Lung (tissue), 12 donors: ENCODE data around the gene LCN1. TPM values are rescaled to one million over a fixed set of nuclear protein-coding genes. Genes with fewer than 3 reads are reported as not detected.

ENCODE experiments used
- ATAC-seq: fragments of 200-7000 bp; cut with Tn5 transposase; one replicate; pipeline ENCODE4 v1.9.1; 2020; ENCODE audit warnings: moderate number of reproducible peaks; ENCODE audit not compliant: insufficient read depth, low FRiP score
- DNase-seq, 3 donors: peaks; one replicate each; pipeline ENCODE4 v3.0.0-alpha.2; 2013 to 2017
- H3K27ac ChIP-seq, 2 donors: one replicate each; pipeline ENCODE4 v1.5.1; 2013; ENCODE audit warnings: mild to moderate bottlenecking in 2 of 2, moderate library complexity in 2 of 2, control low read depth in 1 of 2, inconsistent platforms in 1 of 2, low read depth in 1 of 2, low read length in 1 of 2
- H3K27me3 ChIP-seq, 3 donors: one replicate each; pipeline ENCODE4 v1.5.1; 2013; ENCODE audit warnings: low read length in 2 of 3; ENCODE audit not compliant: control insufficient read depth in 3 of 3, insufficient read depth in 3 of 3
- H3K36me3 ChIP-seq, 4 donors: one replicate each; pipeline ENCODE4 v1.5.1; 2013; ENCODE audit warnings: low read length in 4 of 4, mild to moderate bottlenecking in 1 of 4, moderate library complexity in 1 of 4; ENCODE audit not compliant: control insufficient read depth in 4 of 4, insufficient read depth in 4 of 4
- H3K4me1 ChIP-seq, 5 donors: one replicate each; pipeline ENCODE4 v1.5.1; 2013; ENCODE audit warnings: low read length in 5 of 5, mild to moderate bottlenecking in 2 of 5, moderate library complexity in 1 of 5; ENCODE audit not compliant: control insufficient read depth in 5 of 5, insufficient read depth in 5 of 5
- H3K4me3 ChIP-seq: one replicate; pipeline ENCODE4 v1.5.1; 2013; ENCODE audit warnings: mild to moderate bottlenecking, control low read depth, moderate library complexity
- H3K9ac ChIP-seq, 2 donors: one replicate each; pipeline ENCODE4 v1.5.1; 2013; ENCODE audit warnings: low read length in 2 of 2, control low read depth in 1 of 2; ENCODE audit not compliant: insufficient read depth in 1 of 2
- H3K9me3 ChIP-seq, 4 donors: one replicate each; pipeline ENCODE4 v1.5.1; 2013; ENCODE audit warnings: low read length in 3 of 4, mild to moderate bottlenecking in 1 of 4, moderate library complexity in 1 of 4; ENCODE audit not compliant: control insufficient read depth in 4 of 4, insufficient read depth in 3 of 4
- WGBS, 2 donors: extraction: QIAGEN DNeasy Blood & Tissue Kit; methylation state at CpG; one replicate each; pipeline ENCODE4 v1.1.7; 2013; 5-methylcytosine and 5-hydroxymethylcytosine counted together
- polyA plus RNA-seq, 2 donors: library from polyadenylated mRNA; stranded (reverse); fragments of 200-250 nt; gene quantifications; one replicate each; pipeline ENCODE4 v1.2.1, GENCODE V29; 2013
- total RNA-seq, 2 donors: library from RNA; depleted of rRNA in 1 of 2; stranded (reverse); fragments of >200 nt in 1 of 2; gene quantifications; one replicate each; pipeline ENCODE4 v1.2.1, GENCODE V29; 2014 to 2021
- TF ChIP-seq, protein P1 (sequence below): IDR thresholded peaks from 2 replicates; pipeline ENCODE4 v1.5.1; 2012; ENCODE audit warnings: mild to moderate bottlenecking; ENCODE audit errors: control extremely low read depth, extremely low read depth
- donor health status: control.
- donor health status: control.
- donor health status: Bipolar disorder and iron deficiency.
- donor health status: healthy.
- donor health status: DM: yes; HTN: yes; CAD: no.

Gene LCN1
- total and polyA plus RNA-seq, 4 donors, result not detected

DNA sequence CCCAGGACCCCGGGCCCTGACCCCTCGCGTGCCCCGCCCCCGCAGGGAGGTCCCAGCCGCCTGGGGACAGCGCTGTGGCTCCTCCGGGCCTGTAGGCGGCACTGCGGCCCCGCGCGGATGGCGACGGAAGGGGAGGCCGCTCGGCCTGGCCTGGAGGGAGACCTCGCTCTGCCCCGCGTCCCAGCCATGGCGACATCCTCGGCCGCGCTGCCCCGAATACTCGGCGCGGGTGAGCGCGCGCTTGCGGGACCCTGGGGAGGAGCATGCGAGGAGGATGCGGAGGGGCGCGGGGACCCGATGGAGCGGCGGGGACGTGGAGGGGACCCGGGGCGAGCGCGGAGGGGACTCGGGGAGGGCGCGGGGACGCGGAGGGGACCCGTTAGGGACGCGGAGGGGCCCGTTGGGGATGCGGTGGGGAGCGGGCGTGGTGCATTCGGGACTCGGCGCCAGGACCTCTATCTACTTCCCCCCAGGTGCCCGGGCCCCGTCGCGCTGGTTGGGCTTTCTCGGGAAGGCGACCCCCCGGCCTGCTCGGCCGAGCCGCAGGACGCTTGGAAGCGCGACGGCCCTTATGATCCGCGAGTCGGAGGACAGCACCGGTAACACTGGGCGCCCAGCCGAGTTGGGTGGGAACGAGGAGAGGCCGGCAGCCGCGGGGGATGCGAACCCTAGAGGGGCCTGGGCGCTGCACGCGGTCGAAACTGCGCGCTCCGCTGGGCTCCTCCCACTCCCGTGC, 20.5 kb upstream of the LCN1 start, which contains the start of gene MRPS2:
Gene MRPS2, plus strand, starts transcription at position 158 of the 736 bp plus-strand sequence. Its CDS starts 29 bp downstream, at position 187.
- Histone ChIP-seq H3K27me3 (no peaks in the 10 kb centered on the region), H3K9me3 (no peaks in the 10 kb centered on the region), H3K36me3 (peaks cover 0 to 32% (median 11%) of the 10 kb centered on the region in 4 donors), H3K4me1 (peaks cover 3 to 21% (median 8%) of the 10 kb centered on the region in 5 donors), H3K9ac (peak within 1 kb of the TSS; percentile 39 to 62), H3K4me3 (peak within 1 kb of the TSS; percentile 90), H3K27ac (peak within 1 kb of the TSS; percentile 56 to 68)
- DNase-seq (peak; percentile 90 to 94 (median 91)), ATAC-seq (peak; percentile 96)
- WGBS, 2 donors, result 0 to 1% methylated on average over 82 to 92 of the region's 92 CpGs
- TF ChIP-seq, protein P1, sequence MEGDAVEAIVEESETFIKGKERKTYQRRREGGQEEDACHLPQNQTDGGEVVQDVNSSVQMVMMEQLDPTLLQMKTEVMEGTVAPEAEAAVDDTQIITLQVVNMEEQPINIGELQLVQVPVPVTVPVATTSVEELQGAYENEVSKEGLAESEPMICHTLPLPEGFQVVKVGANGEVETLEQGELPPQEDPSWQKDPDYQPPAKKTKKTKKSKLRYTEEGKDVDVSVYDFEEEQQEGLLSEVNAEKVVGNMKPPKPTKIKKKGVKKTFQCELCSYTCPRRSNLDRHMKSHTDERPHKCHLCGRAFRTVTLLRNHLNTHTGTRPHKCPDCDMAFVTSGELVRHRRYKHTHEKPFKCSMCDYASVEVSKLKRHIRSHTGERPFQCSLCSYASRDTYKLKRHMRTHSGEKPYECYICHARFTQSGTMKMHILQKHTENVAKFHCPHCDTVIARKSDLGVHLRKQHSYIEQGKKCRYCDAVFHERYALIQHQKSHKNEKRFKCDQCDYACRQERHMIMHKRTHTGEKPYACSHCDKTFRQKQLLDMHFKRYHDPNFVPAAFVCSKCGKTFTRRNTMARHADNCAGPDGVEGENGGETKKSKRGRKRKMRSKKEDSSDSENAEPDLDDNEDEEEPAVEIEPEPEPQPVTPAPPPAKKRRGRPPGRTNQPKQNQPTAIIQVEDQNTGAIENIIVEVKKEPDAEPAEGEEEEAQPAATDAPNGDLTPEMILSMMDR, result peak; percentile 77

DNA sequence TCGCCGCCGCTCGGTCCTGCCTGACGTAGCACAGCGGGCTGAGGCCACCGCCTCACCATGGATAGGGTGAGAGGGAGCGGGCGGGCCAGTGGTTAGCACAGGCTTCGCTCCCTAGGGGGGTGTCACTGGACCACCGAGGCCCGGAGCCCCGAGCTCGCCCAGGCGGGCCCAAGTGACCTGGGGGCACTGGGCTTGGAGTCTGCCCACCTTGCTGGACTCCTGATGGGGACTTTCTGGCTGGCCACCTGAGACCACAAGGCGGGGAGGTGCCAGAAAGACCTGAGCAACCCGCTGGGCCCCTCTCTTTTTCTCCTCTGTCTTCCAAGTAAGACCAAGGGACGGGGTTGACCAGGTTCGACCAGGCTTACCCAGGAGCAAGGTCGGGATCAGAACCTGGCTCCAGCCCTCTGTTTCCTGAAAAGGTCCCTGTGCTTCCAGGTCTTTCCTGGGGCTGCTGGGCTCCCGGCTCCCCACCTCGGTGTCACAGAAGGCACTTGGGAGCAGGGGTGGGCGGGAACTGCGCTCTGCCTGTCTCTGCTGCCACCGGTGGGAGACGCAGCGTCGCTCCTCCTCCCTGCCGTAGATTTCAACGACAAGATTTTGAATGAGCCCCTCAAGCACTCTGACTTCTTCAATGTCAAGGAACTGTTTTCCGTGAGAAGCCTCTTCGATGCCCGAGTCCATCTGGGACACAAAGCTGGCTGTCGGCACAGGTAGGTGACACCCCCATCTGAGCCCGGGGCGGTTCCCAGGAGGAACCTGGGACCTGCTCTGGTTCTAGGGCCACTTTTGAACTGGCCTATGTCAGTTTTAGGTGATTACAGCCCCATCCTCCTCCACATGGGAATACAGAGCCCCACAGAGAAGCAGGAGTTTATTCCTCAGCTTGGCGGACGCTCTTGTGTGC, 19.7 kb upstream of the LCN1 start:
- H3K27ac ChIP-seq, result peak overlapping the region; percentile 5 to 68
- ATAC-seq (no peak), DNase-seq (peak in 1 of 3 donors; percentile 7)

DNA sequence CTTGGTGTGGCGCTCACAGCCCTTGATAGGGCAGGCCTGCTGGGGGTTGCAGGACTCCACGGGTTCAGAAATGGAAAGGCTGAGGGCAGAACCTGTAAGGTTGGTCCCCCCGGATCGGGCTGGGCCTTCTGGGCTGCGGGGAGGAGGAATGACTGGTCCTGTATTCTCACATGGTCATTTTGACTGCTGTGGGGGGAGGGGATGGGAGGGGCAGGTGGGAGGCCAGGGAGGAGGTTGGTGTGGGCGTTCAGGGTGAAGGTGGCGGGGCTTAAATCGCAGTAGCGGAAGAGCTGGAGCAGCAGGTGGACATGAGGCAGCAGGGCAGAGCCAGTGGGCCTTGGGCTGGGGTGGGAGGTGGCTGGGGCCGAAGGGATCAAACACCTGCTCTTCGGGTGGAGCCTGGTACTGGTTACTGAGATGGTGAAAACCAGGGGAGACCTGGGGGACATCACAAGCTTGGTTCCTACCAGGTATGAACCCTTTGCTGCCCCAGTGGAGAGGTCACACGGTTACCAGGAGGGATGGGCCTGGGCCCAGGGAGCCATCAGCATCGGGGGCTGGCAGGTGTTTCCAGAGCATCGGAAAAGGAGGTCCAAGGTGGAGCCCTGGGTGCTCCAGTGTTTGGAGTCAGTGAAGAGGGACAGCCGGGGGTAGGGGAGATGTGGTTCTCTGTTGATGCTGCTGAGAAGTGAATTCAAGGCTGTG, 18.9 kb upstream of the LCN1 start:
- DNase-seq (peak in 1 of 3 donors; percentile 6), ATAC-seq (no peak)
- no peak overlapping the region for H3K9ac ChIP-seq
- peaks cover 3 to 21% (median 8%) of the 10 kb centered on the region in 5 donors for H3K4me1 ChIP-seq
- 92% methylated on average over 15 of the region's 15 CpGs for WGBS, 2 donors
- H3K27ac ChIP-seq, result no peak overlapping the region
- no peaks in the 10 kb centered on the region for H3K9me3 ChIP-seq
- H3K27me3 ChIP-seq, result no peaks in the 10 kb centered on the region
- no peak overlapping the region for H3K4me3 ChIP-seq
- peaks cover 0 to 32% (median 11%) of the 10 kb centered on the region in 4 donors for H3K36me3 ChIP-seq
- TF ChIP-seq, protein P1, result no peak

More for the DNA sequence above, 19.7 kb upstream of the LCN1 start:
- Histone ChIP-seq H3K4me3 (peak overlapping the region; percentile 90), H3K27me3 (no peaks in the 10 kb centered on the region), H3K9ac (peak overlapping the region; percentile 39 to 62), H3K4me1 (peaks cover 3 to 21% (median 8%) of the 10 kb centered on the region in 5 donors), H3K9me3 (no peaks in the 10 kb centered on the region), H3K36me3 (peaks cover 0 to 32% (median 11%) of the 10 kb centered on the region in 4 donors)
- 46 to 50% methylated on average over 36 to 38 of the region's 38 CpGs for WGBS, 2 donors
- TF ChIP-seq, protein P1, result no peak
